IPS DF 19.7 (cell line): ENCODE measurements around the gene IQCN.

Experiments
- DNase-seq: peaks from one replicate; pipeline ENCODE4 v3.0.0-alpha.2; 2013; ENCODE audit warnings: low read depth, low spot score

The IQCN gene

DNA sequence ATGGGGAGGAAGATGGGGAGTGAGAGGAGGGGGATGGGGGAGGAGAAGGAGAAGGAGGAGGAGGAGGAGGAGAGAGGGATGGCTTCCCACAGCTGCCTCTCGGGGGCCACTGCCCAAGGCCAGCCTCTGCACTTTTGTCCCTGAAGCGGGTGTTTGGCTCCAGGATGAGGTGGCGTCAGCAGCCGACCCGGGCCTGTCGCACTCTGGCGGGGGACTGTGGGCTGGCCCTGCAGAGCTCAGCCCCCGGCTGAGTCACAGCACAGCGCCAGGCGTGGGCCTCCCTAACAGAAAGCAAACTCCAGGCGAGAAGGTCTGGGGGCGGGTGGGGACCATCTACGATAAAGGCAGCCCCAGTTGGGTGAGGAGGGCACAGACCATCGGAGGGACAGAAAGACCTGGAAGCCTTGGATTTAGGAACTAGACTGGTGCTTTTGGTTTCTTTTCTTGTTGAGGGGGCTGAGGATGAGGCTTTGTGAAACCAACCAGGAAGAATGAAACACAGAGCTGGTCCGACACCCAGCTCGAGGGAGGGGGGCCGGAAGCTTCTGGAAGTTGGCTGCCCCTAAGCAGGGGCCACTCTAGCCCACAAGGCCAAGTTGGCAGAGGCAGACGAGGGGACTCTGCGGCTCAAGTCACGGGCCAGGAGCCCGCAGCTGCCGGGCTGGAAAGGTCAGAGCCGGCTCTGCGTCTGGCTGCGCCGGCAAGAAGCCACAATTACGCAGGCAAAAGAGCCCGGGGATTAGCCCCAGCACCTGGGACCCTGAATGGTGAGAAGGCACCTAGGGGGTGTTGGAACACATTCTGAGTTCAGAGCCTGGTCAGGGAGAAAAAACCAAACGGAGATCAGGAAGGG, 30.4 kb upstream of the IQCN start:
- no peak for DNase-seq

DNA sequence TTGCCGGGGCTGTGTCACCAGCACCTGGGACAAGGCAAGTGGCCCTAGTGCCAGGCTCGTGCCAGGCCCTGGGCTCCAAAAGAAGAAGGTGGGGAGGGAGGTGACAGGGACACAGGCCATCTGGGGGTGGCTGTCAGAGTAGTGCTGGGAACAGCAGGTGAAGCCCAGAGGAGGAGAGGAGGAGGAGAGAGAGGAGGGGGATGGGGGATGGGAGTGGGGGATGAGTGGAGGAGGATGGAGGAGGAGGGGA, 29.9 kb upstream of the IQCN start:
- no peak for DNase-seq

DNA sequence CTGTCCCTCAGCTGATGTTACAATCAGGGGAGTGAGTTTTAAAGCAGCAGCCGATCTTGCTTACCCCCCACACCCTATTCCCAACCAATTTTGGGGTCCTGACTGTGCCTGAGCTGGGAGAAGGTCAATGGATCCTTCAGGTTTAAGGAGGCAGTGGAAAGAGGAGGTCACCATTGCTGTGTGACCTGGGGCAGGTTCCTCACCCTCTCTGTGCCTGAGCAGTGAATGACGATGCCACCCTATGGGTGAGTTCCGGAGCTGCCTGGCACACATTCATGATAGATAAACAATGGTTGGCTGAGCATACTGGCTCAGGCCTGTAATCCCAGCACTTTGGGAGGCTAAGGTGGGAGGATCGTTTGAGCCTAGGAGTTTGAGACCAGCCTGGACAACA, 27.5 kb upstream of the IQCN start:
- DNase-seq = no peak

DNA sequence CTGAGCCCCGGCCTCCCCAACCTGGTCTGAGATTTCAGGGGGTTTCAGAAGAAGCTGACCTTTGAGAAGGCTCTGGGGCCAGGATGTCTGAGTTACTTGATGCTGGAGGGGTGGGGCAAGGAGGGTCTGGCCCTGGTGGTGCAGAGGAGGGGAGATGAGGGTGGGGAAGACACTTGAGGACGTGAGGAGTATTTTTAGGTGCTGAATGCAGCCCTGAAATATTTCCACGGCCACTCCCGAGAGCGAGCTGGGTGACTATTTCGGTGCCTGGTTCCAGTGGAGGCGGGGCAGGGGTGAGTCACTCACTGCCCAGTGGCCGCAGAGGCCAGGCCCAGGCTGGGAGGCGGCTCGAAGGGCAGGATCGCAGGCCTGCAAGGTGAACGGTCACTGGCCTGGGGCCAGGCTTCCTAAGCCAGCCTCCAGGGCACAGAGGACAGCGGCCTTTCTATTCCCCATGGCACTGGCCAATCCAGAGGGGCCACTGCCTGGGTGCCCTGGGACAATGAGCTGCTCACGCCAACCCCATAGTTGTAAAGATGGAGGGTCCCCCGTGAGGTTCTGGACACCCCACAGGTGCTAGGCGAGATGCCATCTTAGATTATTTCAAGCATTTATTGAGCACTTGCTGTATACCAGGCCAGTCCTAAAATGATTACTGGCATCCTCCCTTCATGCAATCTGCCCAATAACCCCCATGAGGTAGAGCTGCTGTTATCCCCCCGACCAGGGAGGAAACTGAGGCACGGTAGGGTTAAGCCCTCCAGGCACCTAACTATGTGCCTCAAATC, 26.9 kb upstream of the IQCN start:
- DNase-seq = no peak

DNA sequence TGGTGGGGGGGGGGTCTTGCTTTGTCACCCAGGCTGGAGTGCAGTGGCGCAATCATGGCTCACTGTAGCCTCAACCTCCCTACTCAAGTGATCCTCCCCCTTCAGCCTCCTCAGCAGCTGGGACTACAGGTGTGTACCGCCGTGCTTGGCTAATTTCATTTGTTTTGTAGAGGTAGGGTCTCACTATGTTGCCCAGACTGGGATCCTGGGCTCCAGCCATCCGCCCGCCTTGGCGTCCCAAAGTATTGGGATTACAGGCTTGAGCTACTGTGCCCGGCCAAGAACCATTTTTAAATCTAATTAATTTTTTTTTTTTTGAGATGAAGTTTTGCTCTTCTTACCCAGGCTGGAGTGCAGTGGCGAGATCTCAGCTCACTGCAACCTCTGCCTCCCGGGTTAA, 25.4 kb upstream of the IQCN start:
- DNase-seq = no peak

DNA sequence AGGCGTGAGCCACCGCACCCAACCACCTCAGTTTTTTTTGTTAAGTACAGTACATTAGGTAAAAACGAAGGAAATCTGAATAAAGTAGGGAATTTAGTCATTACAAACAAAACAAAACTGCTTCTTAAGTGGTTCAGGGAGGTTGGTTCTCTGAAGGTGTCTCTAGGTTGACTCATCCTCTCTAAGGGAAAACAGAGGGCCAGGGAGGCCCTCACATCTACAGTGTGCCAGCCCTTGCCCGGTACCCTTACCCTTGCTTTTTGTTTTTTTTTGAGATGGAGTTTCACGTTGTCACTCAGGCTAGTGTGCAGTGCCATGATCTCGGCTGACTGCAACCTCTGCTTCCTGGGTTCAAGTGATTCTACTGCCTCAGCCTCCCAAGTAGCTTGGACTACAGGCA, 24.3 kb upstream of the IQCN start:
- no peak for DNase-seq

DNA sequence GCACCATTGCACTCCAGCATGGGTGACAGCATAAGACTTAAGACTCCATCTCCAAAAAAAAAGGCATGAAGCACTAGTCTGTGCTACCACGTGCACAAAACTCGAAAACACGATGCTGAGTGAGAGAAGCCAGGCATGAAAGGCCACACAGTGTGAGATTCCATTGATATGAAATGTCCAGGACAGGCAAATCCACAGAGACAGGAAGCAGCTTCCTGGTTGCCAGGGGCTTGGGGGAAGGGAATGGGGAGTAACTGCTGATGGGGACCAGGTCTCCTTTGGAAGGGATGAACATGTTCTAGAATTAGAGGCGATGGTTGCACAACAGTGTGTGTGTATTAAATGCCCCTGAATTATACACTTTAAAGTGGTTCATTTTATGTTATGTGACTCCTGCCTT, 23.1 kb upstream of the IQCN start:
- no peak for DNase-seq

DNA sequence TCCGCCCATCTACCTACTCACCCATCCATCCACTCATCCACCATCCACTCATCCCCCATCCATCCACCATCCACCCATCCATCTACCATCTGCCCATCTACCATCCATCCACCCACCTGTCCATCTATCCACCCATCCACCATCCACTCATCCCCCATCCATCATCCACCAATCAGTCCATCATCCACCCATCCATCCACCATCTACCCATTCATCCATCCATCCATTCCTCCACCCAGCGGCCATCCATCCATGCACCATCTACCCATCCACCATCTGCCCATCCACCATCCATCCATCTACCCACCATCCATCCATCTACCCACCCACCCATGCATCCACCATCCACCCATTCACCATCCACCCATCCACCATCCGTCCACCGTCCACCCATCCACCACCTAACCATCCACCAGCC, 20.8 kb upstream of the IQCN start:
- DNase-seq = no peak

DNA sequence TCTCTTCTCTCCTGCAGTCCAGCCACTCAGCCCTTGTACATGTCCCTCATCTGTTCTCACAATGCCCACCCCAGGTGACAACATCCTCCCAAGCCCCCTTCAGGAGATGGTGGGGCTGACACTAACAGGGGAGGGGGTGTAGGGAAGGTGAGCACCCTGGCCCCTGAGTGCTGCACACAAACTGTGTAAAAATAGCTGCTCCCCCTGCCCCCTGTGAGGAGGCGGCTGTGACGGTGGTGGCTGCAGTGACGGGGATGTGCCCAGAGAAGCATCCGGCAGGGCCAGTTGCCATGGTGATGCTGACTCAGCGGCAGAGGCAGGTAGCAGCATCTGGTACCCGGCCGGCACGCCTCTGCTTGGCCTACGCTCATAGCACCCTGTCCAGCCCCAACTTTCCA, 20.2 kb upstream of the IQCN start:
- DNase-seq = no peak

DNA sequence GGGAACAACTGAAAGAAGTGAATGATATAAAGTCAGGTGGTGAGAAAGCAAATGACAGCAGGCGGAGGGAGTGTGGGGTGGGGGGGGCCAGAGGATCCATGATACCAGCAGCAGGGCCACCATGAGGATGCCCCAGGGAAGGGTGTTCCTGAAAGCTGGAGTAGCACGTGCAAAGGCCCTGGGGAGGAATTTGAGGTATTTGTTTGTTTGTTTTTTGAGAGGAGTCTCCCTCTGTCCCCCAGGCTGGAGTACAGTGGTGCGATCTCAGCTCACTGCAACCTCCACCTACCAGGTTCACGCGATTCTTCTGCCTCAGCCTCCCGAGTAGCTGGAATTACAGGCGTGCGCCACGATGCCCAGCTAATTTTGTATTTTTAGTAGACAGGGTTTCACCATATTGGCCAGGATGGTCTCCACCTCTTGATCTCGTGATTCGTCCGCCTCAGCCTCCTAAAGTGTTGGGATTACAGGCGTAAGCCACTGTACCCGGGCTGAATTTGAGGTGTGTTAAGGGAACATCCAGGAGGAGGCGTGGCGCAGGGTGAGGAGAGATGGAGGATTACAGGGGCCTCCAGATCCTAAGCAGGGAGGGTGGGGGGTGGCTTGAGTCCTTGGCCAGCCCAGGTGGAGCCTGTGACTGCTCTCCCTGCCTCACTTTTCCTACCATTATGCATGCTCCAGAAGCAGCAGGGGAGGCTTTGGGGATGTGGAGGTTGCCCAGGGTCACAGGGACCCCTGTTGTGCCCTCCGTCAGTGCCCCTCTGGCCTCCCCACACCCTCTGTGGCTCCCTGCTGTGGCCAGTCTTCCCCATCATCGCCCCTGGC, 19.6 kb upstream of the IQCN start:
- DNase-seq = no peak

DNA sequence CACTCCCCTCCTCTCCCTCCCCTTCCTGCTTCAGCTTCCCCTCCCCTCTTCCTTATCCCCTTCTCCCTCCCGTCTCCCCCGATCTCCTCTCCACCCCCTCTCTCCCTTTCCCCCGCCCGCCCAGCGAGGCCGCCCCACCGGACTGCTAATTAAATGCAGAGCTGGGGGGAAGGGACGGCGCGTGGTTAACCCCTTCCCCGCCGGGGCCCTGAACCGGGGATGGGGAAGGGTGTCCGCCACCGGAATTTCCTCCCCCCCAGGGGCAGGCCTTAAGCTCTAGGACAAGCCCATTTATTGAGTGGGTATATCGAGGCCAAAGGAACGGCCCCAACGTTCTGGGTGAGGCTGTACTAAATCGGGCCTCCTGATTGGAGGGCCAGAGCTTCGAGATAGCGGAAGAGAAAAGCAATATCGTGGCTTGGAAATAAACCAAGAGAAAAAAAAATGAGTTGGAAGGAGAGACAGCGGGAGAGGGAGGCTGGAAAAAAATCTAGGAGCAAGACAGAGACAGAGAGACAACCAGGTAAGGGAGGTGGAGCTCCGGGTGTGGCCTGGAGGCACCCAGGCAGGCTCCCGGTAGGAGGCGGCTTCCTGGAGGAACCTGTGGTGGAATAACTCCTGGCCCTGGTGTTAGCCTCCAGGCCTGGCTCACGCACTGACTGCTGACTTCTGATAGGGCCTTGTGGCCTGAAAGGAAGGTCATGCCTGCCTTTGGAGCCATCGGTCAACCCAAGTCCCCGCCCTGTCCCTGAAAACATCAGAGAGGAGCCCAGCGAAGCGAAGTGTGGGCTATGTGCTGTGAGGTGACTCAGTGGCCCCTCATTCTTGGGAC, 18.8 kb upstream of the IQCN start:
- peak; percentile 92 for DNase-seq

DNA sequence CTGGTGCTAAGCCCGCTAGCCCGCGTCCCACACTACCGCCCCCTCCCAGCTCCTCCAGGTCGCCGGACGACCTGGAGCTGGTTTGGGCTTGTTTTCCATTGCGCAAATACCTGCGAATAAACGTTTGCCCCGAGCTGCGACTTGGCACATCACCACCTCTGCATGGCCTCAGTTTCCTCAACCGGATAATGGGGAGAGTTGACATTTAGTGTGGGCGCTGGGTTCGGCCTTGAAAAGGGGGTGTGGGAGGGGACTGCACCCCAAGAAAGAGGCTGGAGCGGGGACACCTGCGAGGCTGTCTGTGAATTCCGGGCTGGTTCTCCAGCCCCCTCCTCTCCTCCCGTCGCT, 18.2 kb upstream of the IQCN start:
- no peak for DNase-seq

DNA sequence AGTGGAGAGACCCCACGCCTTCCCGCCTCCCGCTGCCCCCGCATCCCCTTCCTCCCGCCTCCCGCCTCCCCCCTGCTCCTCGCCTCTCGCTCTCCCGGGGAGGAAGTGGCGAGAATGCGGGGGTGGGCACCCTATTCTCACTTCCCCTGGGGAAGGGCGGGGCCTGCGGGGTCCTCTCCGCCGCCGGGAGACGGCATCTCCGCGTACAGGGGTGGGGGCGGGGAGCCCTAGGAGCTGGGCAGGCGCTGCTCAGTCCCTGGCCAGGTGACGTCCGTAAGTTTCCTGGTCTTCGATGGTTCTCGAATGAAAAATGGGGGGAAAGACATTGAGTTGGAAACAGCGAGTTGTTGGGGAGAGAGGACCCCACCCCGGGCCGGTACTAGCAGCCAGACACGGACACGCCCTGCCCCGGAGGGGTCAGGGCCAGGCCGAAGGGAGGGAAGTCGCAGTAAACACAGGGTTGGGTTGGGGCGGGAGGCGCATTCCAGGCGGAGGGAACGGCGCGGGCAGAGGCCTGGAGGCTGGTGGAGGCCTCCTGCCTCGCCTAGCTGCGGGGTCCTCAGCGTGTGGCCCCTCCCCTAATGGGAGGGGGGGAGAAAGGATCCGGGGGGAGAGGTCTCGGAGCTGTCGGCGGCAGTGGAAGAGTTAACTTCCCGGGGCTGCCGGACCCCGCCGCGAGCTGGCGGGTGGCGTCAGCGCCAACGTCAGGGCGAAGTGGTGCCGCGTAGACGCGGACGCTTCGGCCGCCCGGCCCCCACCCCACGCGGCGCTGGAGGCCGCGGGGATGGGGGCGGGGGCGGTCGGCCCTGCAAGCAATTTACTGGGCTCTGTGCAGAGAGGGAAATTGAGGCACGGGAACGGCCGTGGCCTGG, 17.6 kb upstream of the IQCN start:
- no peak for DNase-seq

DNA sequence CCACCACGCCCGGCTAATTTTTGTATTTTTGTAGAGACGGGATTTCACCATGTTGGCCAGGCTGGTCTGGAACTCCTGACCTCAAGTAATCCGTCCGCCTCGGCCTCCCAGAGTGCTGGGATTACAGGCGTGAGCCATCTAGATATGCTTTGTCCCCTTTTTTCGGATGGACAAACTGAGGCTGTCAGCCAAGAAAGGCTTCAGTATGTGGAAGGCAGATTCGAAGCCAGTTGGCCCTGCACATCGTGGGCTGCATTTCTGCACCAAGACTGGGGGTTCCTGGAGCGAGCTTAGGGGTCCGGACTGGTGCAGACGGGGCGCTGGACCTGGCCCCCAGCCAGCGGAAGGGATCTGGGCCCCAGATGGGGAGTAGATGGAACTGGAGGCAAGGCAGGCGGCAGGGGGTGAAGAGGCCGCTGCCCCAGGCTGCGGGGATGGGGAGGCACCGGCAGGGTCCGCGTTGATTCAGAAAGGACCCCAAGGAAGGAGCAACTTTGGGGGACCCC, 16.8 kb upstream of the IQCN start:
- no peak for DNase-seq

DNA sequence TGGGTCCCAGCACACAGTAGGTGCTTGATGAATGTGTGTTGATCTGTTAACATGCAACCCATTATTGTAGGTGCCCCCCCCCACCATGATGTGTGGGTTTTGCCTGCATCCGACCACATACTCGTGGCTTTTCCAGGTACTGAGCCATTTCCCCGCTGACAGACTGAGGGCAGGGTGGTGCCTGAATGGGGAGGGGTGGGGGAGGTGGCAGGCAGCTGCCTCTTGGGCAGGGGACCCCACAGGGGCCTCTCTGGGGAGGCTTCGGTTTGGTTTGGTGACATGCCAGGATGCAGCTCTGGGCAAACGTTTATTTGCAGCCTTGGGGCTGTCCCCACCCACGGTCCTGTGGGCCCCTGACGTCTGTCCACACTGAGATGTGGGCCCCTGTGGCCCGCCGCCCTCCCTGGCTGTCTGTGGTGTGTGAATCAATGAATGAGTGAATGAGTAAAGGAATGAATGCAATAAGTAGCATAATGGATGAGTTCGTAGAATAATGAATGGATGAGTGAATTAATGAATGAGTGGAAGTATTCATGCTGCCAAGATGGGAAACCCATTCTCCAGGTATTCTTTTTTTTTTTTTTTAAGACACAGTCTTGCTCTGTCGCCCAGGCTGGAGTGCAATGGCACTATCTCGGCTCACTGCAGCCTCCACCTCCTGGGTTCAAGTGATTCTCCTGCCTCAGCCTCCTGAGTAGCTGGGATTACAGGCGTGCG, 16.2 kb upstream of the IQCN start:
- no peak for DNase-seq

DNA sequence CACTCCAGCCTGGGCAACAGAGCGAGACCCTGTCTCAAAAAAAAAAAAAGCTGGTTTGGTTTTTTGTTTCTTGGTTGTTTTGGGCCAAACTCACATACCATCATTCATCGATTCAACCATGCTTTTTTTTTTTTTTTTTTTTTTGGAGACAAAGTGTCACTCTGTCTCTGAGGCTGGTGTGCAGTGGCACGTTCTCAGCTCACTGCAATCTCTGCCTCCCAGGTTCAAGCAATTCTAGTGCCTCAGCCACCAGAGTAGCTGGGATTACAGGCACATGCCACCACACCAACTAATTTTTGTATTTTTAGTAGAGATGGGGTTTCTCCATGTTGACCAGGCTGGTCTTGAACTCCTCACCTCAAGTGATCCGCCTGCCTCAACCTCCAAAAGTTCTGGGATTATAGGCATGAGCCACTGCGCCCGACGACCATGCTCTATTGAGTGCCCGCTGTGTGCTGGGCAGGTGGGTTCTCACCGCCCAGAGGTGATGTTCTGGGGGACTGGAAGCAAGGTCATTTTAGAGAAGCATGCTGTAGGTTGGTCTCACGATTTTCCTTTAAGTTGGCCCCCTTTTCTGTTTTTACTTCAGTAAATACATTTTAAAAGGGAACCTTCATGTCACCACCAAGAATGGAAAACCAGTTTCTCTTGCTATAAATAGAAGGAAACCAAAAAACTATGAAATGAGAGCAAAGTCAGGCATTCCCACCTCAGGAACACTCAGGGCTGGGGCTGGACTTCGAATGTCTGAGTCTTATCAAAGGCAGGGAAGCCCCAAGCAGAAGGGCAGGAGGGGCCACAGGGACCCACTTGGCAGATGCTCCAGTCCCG, 15.4 kb upstream of the IQCN start:
- no peak for DNase-seq

DNA sequence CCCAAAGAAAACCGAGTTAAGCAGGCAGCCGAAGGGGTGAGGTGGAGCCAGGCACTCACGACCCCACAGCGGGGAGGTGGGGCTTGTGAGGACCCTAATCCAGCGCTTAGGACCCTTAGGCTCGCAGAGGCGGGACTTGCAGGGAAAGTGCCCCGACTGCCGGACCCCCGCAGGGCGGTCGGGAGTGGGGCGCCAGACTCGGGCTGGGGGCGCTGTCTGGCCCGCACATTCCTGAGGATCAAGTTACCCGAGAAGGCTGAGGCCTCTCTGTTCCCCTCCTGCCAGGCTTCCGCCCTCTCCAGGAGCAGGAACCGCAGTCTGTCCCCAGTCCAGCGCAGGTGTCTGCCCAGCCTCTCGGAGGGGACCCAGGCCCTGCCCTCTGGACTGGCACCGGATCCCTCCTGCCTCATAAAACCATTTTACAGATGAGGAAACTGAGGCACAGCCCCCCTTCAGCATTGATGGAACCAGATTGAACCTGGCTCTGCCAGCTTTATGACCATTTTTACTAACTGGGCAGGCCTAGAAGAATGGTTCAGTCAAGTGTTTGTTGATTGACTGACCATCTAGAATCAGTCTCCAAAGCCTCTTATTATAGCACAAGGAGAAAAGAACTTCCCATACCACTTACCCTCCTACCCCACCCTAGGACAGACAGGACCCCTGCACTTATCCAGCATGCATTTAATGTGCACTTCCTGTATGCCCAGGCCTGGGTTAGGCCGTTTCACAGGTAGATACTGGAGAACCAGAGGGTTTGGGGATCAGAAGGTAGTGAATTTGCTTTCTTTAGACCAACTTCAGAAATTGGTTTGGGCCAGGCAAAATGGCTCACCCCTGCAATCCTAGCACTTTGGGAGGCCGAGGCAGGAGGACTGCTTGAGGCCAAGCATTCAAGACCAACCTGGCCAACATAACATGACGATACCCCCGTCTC, 13.9 kb upstream of the IQCN start:
- DNase-seq = no peak
